Spleen (tissue), 11 donors: Measurements from ENCODE around the gene ACY1. TPM values are rescaled to one million over a fixed set of nuclear protein-coding genes. Genes with fewer than 3 reads are reported as not detected.

ENCODE experiments used
- DNase-seq: peaks from one replicate; pipeline ENCODE4 v3.0.0-alpha.2; 2020
- H3K27ac ChIP-seq, 8 donors: fragments of 200-600 bp; sonication (generic) in 7 of 8; 1 replicate in 4 of 8; 2 replicates in 4 of 8; pipeline versions ENCODE4 v1.5.0 to v1.8.0; 2016 to 2021; ENCODE audit warnings: inconsistent platforms in 4 of 8, mild to moderate bottlenecking in 4 of 8, moderate library complexity in 1 of 8
- H3K27me3 ChIP-seq, 7 donors: fragments of 200-600 bp; sonication (generic) in 6 of 7; replicated peaks in 1 of 7; 1 replicate in 4 of 7; 2 replicates in 3 of 7; pipeline versions ENCODE4 v1.5.0 to v1.8.0; 2016 to 2021; ENCODE audit warnings: inconsistent platforms in 3 of 7, mild to moderate bottlenecking in 1 of 7
- H3K36me3 ChIP-seq, 6 donors: fragments of 200-600 bp; sonication (generic) in 5 of 6; 1 replicate in 4 of 6; 2 replicates in 2 of 6; pipeline versions ENCODE4 v1.5.0 to v1.8.0; 2016 to 2021; ENCODE audit warnings: inconsistent platforms in 2 of 6
- H3K4me1 ChIP-seq, 6 donors: fragments of 200-600 bp; sonication (generic) in 5 of 6; 1 replicate in 3 of 6; 2 replicates in 3 of 6; pipeline versions ENCODE4 v1.5.0 to v1.8.0; 2016 to 2021; ENCODE audit warnings: inconsistent platforms in 3 of 6
- H3K4me3 ChIP-seq, 8 donors: fragments of 200-600 bp; sonication (generic) in 7 of 8; 1 replicate in 4 of 8; 2 replicates in 4 of 8; pipeline versions ENCODE4 v1.5.0 to v1.8.0; 2016 to 2021; ENCODE audit warnings: inconsistent platforms in 4 of 8, mild to moderate bottlenecking in 4 of 8, moderate library complexity in 2 of 8
- H3K9me3 ChIP-seq, 8 donors: fragments of 200-600 bp; sonication (generic) in 7 of 8; 1 replicate in 4 of 8; 2 replicates in 4 of 8; pipeline versions ENCODE4 v1.5.0 to v1.8.0; 2016 to 2021; ENCODE audit warnings: inconsistent platforms in 4 of 8
- POLR2A ChIP-seq, 3 donors: fragments of 450-650 bp; IDR thresholded peaks; one replicate each; pipeline ENCODE4 v1.5.1; 2017; ENCODE audit warnings: antibody characterized with exemption in 3 of 3, mild to moderate bottlenecking in 1 of 3
- POLR2AphosphoS5 ChIP-seq, 3 donors: sonication (generic); formaldehyde crosslinking; IDR thresholded peaks; one replicate each; pipeline ENCODE4 v1.5.1; 2017; ENCODE audit warnings: antibody characterized with exemption in 3 of 3
- whole genome bisulfite sequencing, 5 donors: extraction: QIAGEN DNeasy Blood & Tissue Kit in 3 of 5; methylation state at CpG; one replicate each; pipeline versions ENCODE4 v1.1.5 to v1.1.7; 2013 to 2018; 5-methylcytosine and 5-hydroxymethylcytosine counted together
- intact Hi-C: fragments of 100-400 bp; cut with DNase I; formaldehyde crosslinking; loops from one replicate; pipeline ENCODE4 v1.15.0; 2023; ENCODE audit warnings: low total_unique reads
- polyA plus RNA-seq, 3 donors: library from polyadenylated mRNA; stranded (reverse); fragments of 200-250 nt; gene quantifications; one replicate each; pipeline ENCODE4 v1.2.1, GENCODE V29; 2013
- total RNA-seq, 7 donors: library from RNA; depleted of rRNA in 3 of 7; stranded (reverse); fragments of >200 nt in 3 of 7; fragmentation: NEBNext Ultra II Directional in 4 of 7; extraction: Animal tissue kit (Norgen Biotek cat#: 25700) in 4 of 7; gene quantifications; one replicate each; pipeline versions ENCODE4 v1.1.0 to v1.2.1, GENCODE V29; 2016 to 2021
- TF ChIP-seq, protein P1 (sequence below), 11 experiments: fragments of 200-600 bp in 7 of 11; fragments of 450-650 bp in 4 of 11; sonication (generic) in 4 of 11; IDR thresholded peaks in 8 of 11; conservative IDR thresholded peaks in 3 of 11; 1 replicate in 7 of 11; 2 replicates in 4 of 11; pipeline versions ENCODE4 v1.4.0 to v1.8.0; 2016 to 2021; ENCODE audit warnings: antibody characterized with exemption in 11 of 11, inconsistent platforms in 4 of 11, mild to moderate bottlenecking in 1 of 11
- donor health status: healthy with polysubstance abuse.
- donor health status: DM: no; HTN: no; CAD: no; lungs with moderate emphysema.
- donor health status: DM: no; HTN: no; CAD: no.
- donor health status: Bipolar disorder and iron deficiency.
- donor health status: healthy.
- donor health status: DM: no; HTN: no; CAD: no.
- donor health status: DM: yes; HTN: yes; CAD: no.

Gene ACY1
- total and polyA plus RNA-seq, 10 donors = 16.7 to 31.1 (median 28.2) TPM

DNA sequence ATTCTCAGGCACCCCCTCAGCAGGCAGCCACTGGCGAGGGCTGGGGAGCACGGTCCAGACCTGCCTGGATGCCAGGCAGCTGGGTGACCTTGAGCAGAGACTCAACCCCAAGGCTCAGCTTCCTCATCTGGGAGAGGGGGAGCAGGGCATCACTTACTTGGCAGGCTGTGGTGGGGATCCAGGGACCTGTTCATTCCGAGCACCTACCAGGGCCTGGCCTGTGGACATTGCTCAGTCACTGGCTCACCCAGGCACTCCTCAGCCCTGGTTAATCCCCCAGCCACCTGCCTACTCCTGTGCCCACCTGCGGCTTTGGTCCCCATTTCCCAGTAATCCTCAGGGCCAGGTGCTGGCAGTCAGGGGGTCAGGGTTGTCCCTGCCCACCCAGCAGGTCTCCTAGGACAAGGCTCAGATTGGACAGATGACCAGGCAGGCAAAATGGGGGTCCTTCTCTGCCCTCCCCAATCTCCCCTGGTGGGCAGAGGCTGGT is 21.6 kb downstream of the ACY1 start:
- DNase-seq = no peak
- H3K4me3 ChIP-seq = no peak overlapping the region
- peaks cover 15 to 46% (median 39%) of the 10 kb centered on the region in 6 donors for H3K4me1 ChIP-seq
- intact Hi-C loops = loop anchor here (5.0 to 10.0 kb wide), 2 partner anchors 50 to 117 kb away; partner anchors contain the start of gene DUSP7
- H3K27ac ChIP-seq = peak overlapping the region in 7 of 8 donors; percentile 13 to 66 (median 51)
- no peaks in the 10 kb centered on the region for H3K27me3 ChIP-seq
- 80 to 92% (median 84%) methylated on average over 4 of the region's 4 CpGs for WGBS, 5 donors
- H3K36me3 ChIP-seq = no peaks in the 10 kb centered on the region
- no peaks in the 10 kb centered on the region for H3K9me3 ChIP-seq
- TF ChIP-seq, protein P1, sequence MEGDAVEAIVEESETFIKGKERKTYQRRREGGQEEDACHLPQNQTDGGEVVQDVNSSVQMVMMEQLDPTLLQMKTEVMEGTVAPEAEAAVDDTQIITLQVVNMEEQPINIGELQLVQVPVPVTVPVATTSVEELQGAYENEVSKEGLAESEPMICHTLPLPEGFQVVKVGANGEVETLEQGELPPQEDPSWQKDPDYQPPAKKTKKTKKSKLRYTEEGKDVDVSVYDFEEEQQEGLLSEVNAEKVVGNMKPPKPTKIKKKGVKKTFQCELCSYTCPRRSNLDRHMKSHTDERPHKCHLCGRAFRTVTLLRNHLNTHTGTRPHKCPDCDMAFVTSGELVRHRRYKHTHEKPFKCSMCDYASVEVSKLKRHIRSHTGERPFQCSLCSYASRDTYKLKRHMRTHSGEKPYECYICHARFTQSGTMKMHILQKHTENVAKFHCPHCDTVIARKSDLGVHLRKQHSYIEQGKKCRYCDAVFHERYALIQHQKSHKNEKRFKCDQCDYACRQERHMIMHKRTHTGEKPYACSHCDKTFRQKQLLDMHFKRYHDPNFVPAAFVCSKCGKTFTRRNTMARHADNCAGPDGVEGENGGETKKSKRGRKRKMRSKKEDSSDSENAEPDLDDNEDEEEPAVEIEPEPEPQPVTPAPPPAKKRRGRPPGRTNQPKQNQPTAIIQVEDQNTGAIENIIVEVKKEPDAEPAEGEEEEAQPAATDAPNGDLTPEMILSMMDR (IDR thresholded peaks at IDR 0.05 in 8 of 11, conservative IDR thresholded peaks at IDR 0.05 in 3 of 11) = no peak
- TF ChIP-seq POLR2A (IDR thresholded peaks at IDR 0.05) = no peak
- TF ChIP-seq POLR2AphosphoS5 (IDR thresholded peaks at IDR 0.05) = no peak

DNA sequence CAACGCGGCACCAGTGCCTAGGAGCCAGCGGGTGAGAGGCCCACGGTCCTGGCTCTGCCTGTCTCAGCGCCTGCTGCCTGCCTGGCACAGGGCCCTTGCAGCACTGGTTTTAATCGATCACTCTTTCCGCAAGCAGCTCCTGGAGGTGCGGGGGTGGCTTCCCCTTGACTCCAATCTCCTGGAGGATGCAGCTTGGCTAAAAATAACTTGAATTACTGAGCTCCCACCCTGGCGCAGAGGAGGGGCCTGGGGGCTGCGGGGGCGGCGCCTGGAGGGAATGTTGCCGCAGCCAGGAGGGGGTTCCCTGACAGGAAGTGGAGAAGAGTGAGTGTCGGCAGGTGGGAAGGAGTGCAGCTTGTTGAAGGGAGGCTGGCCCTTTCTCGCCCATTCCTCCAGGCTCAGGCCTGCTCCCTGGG is 22.2 kb downstream of the ACY1 start:
- WGBS, 5 donors = 20 to 37% (median 30%) methylated on average over 14 to 15 of the region's 15 CpGs
- Histone ChIP-seq H3K27me3 (no peaks in the 10 kb centered on the region), H3K4me3 (no peak overlapping the region), H3K9me3 (no peaks in the 10 kb centered on the region), H3K4me1 (peaks cover 15 to 46% (median 39%) of the 10 kb centered on the region in 6 donors), H3K27ac (peak overlapping the region in 7 of 8 donors; percentile 13 to 66 (median 51)), H3K36me3 (no peaks in the 10 kb centered on the region)
- intact Hi-C loops = loop anchor here (10.0 kb wide), 1 partner anchor 49 kb away; the partner anchor contains the start of gene DUSP7
- no peak for DNase-seq
- TF ChIP-seq POLR2A (IDR thresholded peaks at IDR 0.05) = no peak
- peak in 2 of 3 donors; percentile 55 to 56 for TF ChIP-seq POLR2AphosphoS5 (IDR thresholded peaks at IDR 0.05)
- TF ChIP-seq, protein P1 (IDR thresholded peaks at IDR 0.05 in 8 of 11, conservative IDR thresholded peaks at IDR 0.05 in 3 of 11) = no peak

DNA sequence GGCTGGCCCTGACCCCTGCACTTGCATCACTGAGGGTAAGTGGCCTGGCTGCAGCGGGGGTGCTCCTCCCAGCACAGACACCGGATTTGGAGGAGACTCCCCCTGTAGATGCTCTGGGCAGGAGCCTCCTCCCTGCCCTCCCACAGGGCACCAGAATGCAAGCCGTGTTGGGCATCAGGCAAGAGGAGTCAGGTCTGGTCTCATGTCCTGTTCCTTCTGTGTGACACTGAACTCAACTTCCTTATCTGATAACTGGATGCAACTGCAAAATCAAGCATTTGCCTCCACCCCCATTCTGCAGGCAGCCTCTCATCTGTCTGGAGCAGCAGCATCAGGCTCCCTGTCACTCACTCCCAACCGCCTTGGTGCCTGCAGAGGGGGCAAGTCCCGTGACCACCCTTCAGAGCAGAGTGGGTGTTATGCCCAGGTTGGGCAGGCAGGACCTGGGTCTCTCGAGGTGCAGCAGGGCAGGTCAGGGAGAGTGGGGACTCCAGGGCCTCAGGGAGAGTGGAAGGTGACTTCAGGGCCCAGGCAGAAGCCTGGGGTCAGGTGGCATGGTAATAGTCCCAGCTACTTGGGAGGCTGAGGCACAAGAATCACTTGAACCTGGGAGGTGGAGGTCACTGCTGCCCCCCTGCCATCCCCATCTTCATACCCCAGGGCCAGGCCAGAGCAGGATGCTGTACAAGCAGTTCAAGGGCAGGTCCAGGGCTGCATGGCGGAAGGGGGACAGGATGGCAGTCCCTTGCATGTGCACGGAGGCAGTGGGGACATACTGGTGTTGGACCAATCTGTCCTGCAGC is 22.9 kb downstream of the ACY1 start:
- H3K4me3 ChIP-seq = no peak overlapping the region
- H3K36me3 ChIP-seq = no peaks in the 10 kb centered on the region
- WGBS, 5 donors = 18 to 53% (median 50%) methylated on average over 2 to 8 of the region's 8 CpGs
- H3K4me1 ChIP-seq = peaks cover 15 to 45% (median 37%) of the 10 kb centered on the region in 6 donors
- no peaks in the 10 kb centered on the region for H3K9me3 ChIP-seq
- peak in 2 of 3 donors; percentile 43 to 44 for TF ChIP-seq POLR2AphosphoS5 (IDR thresholded peaks at IDR 0.05)
- TF ChIP-seq, protein P1 (IDR thresholded peaks at IDR 0.05 in 8 of 11, conservative IDR thresholded peaks at IDR 0.05 in 3 of 11) = no peak
- peak overlapping the region in 6 of 8 donors; percentile 13 to 66 (median 51) for H3K27ac ChIP-seq
- H3K27me3 ChIP-seq = no peaks in the 10 kb centered on the region
- DNase-seq = no peak
- intact Hi-C loops = loop anchor here (10.0 kb wide), 1 partner anchor 49 kb away; the partner anchor contains the start of gene DUSP7

DNA sequence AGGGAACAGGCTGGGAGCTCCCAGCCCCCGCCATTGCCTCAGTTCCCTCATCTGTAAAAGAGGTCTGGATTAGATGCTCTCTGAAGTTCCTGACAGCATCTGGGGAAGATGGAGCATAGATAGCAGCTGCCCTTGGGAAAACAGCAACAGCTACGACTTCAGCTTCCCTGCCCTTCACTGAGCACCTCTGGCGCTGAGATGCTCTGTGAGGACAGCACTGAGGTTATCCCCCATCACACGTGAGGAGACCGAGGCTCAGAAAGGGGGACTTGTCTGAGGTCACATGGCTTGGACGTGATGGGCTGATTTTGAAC is 23.4 kb downstream of the ACY1 start:
- H3K27ac ChIP-seq = peak overlapping the region in 1 of 8 donors; percentile 66
- H3K4me3 ChIP-seq = no peak overlapping the region
- DNase-seq = no peak
- H3K9me3 ChIP-seq = no peaks in the 10 kb centered on the region
- TF ChIP-seq POLR2A (IDR thresholded peaks at IDR 0.05) (no peak), POLR2AphosphoS5 (IDR thresholded peaks at IDR 0.05) (no peak)
- TF ChIP-seq, protein P1 (IDR thresholded peaks at IDR 0.05 in 8 of 11, conservative IDR thresholded peaks at IDR 0.05 in 3 of 11) = no peak
- intact Hi-C loops = loop anchor here (10.0 kb wide), 1 partner anchor 48 kb away; the partner anchor contains the start of gene DUSP7
- H3K4me1 ChIP-seq = peaks cover 15 to 39% (median 32%) of the 10 kb centered on the region in 6 donors
- 73 to 90% (median 88%) methylated on average over 5 to 6 of the region's 6 CpGs for WGBS, 5 donors
- no peaks in the 10 kb centered on the region for H3K27me3 ChIP-seq
- no peaks in the 10 kb centered on the region for H3K36me3 ChIP-seq
